Neuronal stem cell (in vitro differentiated cells): ENCODE measurements around the gene NCAM2.

Source experiments
- DNase-seq: peaks from one replicate; pipeline ENCODE4 v3.0.0-alpha.2; 2013; ENCODE audit warnings: low spot score
- H2AFZ ChIP-seq: one replicate; pipeline ENCODE4 v1.6.1; 2013; ENCODE audit warnings: mild to moderate bottlenecking, low read length, inconsistent platforms
- H2AK5ac ChIP-seq: 2 replicates; pipeline ENCODE4 v1.6.1; 2013; ENCODE audit warnings: low read depth, mild to moderate bottlenecking, inconsistent platforms, low read length, moderate library complexity, mixed read lengths
- H2BK120ac ChIP-seq: 2 replicates; pipeline ENCODE4 v1.6.1; 2013; ENCODE audit warnings: low read depth, mild to moderate bottlenecking, inconsistent platforms, low read length, moderate library complexity, mixed read lengths
- H2BK12ac ChIP-seq: one replicate; pipeline ENCODE4 v1.6.1; 2013; ENCODE audit warnings: low read length, inconsistent platforms
- H2BK15ac ChIP-seq: 2 replicates; pipeline ENCODE4 v1.6.1; 2013; ENCODE audit warnings: mild to moderate bottlenecking, low read length, inconsistent platforms, mixed read lengths
- H2BK5ac ChIP-seq: one replicate; pipeline ENCODE4 v1.6.1; 2013; ENCODE audit warnings: inconsistent platforms, mild to moderate bottlenecking, low read length, moderate library complexity
- H3K14ac ChIP-seq: one replicate; pipeline ENCODE4 v1.6.1; 2013; ENCODE audit warnings: low read length, inconsistent platforms
- H3K18ac ChIP-seq: 2 replicates; pipeline ENCODE4 v1.6.1; 2013; ENCODE audit warnings: low read length, inconsistent platforms
- H3K23ac ChIP-seq: 2 replicates; pipeline ENCODE4 v1.6.1; 2013; ENCODE audit warnings: low read depth, mild to moderate bottlenecking, mixed read lengths, low read length, inconsistent platforms; ENCODE audit not compliant: poor library complexity
- H3K27ac ChIP-seq: replicated peaks from 3 replicates; pipeline ENCODE4 v1.5.1; 2013; ENCODE audit warnings: low read length, inconsistent platforms
- H3K27me3 ChIP-seq, 3 experiments: 2 replicates each; pipeline ENCODE4 v1.6.1; 2013; ENCODE audit warnings: low read length in 3 of 3, mild to moderate bottlenecking in 2 of 3, inconsistent platforms in 1 of 3, low read depth in 1 of 3, mixed read lengths in 1 of 3, moderate library complexity in 1 of 3; ENCODE audit not compliant: control insufficient read depth in 3 of 3, insufficient read depth in 3 of 3
- H3K36me3 ChIP-seq, 2 donors: replicated peaks in 1 of 2; 2 replicates each; pipeline ENCODE4 v1.6.1; 2013; ENCODE audit warnings: low read length in 2 of 2; ENCODE audit not compliant: control insufficient read depth in 2 of 2, insufficient read depth in 2 of 2
- H3K4ac ChIP-seq: 2 replicates; pipeline ENCODE4 v1.6.1; 2013; ENCODE audit warnings: inconsistent platforms, mild to moderate bottlenecking, low read length, moderate library complexity
- H3K4me1 ChIP-seq, 2 donors: 1 replicate in 1 of 2; 2 replicates in 1 of 2; pipeline ENCODE4 v1.6.1; 2013; ENCODE audit warnings: low read length in 2 of 2, low read depth in 1 of 2; ENCODE audit not compliant: control insufficient read depth in 2 of 2, insufficient read depth in 1 of 2
- H3K4me2 ChIP-seq: one replicate; pipeline ENCODE4 v1.6.1; 2013; ENCODE audit warnings: mild to moderate bottlenecking, low read length, inconsistent platforms; ENCODE audit not compliant: insufficient read depth, poor library complexity, severe bottlenecking
- H3K4me3 ChIP-seq, 2 donors: 2 replicates each; pipeline ENCODE4 v1.5.1; 2013; ENCODE audit warnings: low read length in 2 of 2, mild to moderate bottlenecking in 2 of 2, inconsistent platforms in 1 of 2, moderate library complexity in 1 of 2
- H3K79me1 ChIP-seq: one replicate; pipeline ENCODE4 v1.6.1; 2013; ENCODE audit warnings: low read depth, mild to moderate bottlenecking, inconsistent platforms, low read length, moderate library complexity
- H3K9ac ChIP-seq: one replicate; pipeline ENCODE4 v1.6.1; 2013; ENCODE audit warnings: mild to moderate bottlenecking, low read depth, low read length, inconsistent platforms; ENCODE audit not compliant: poor library complexity
- H3K9me3 ChIP-seq, 2 donors: replicated peaks in 1 of 2; 2 replicates each; pipeline versions ENCODE3 to v1.6.1; 2013; ENCODE audit warnings: low read length in 2 of 2, mild to moderate bottlenecking in 2 of 2, inconsistent platforms in 1 of 2, low read depth in 1 of 2, mixed read lengths in 1 of 2, moderate library complexity in 1 of 2; ENCODE audit not compliant: control insufficient read depth in 2 of 2, insufficient read depth in 1 of 2
- H4K8ac ChIP-seq: one replicate; pipeline ENCODE4 v1.6.1; 2013; ENCODE audit warnings: low read depth, mild to moderate bottlenecking, inconsistent platforms, low read length, moderate library complexity
- H4K91ac ChIP-seq: one replicate; pipeline ENCODE4 v1.6.1; 2013; ENCODE audit warnings: low read length, low read depth, mild to moderate bottlenecking, inconsistent platforms; ENCODE audit not compliant: poor library complexity
- WGBS, 2 donors: extraction: QIAGEN DNeasy Blood & Tissue Kit; methylation state at CpG; one replicate each; pipeline ENCODE4 v1.1.7; 2013; ENCODE audit warnings: missing lambda C conversion rate in 2 of 2, mixed read lengths in 1 of 2; ENCODE audit not compliant: insufficient read length in 2 of 2, insufficient replicate concordance in 1 of 2; ENCODE audit errors: extremely low coverage in 2 of 2; 5-methylcytosine and 5-hydroxymethylcytosine counted together

NCAM2 gene

DNA sequence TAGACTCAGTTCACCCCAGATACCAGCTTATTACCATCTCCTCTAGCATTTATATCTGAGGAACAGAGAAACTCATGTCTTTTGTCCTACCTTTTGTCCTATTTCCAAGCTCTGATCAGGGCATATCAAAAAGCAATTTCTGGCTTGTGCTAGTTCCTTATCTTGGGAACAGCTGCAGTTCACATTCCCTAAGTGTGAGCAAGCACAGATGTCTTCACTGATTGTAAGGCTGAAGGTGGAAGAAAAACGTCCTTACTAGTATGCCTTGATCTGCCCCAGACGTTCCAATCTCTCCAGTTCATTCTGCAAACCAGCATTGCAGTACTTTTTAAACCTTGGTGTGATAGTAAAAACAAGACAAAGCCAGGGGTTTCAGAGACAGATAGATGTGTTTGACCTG is 139.8 kb downstream of the NCAM2 start:
- no peak overlapping the region for H3K27ac ChIP-seq
- H3K14ac ChIP-seq: no peak overlapping the region
- no peak overlapping the region for H4K91ac ChIP-seq
- no CpG with 5 or more reads among the region's 2 CpGs for WGBS, 2 donors
- H3K9ac ChIP-seq: no peak overlapping the region
- H2AFZ ChIP-seq: peak overlapping the region; percentile 67
- H3K4ac ChIP-seq: no peak overlapping the region
- no peaks in the 10 kb centered on the region for H3K9me3 ChIP-seq
- no peak for DNase-seq
- no peak overlapping the region for H3K23ac ChIP-seq
- no peaks in the 10 kb centered on the region for H3K4me1 ChIP-seq
- no peak overlapping the region for H2AK5ac ChIP-seq
- H3K36me3 ChIP-seq: no peaks in the 10 kb centered on the region
- no peak overlapping the region for H4K8ac ChIP-seq
- H2BK12ac ChIP-seq: no peak overlapping the region
- no peak overlapping the region for H2BK120ac ChIP-seq
- H3K4me3 ChIP-seq: no peak overlapping the region
- H2BK5ac ChIP-seq: no peak overlapping the region
- H3K79me1 ChIP-seq: no peaks in the 10 kb centered on the region
- no peak overlapping the region for H2BK15ac ChIP-seq
- no peaks in the 10 kb centered on the region for H3K27me3 ChIP-seq
- no peak overlapping the region for H3K4me2 ChIP-seq
- H3K18ac ChIP-seq: no peak overlapping the region

DNA sequence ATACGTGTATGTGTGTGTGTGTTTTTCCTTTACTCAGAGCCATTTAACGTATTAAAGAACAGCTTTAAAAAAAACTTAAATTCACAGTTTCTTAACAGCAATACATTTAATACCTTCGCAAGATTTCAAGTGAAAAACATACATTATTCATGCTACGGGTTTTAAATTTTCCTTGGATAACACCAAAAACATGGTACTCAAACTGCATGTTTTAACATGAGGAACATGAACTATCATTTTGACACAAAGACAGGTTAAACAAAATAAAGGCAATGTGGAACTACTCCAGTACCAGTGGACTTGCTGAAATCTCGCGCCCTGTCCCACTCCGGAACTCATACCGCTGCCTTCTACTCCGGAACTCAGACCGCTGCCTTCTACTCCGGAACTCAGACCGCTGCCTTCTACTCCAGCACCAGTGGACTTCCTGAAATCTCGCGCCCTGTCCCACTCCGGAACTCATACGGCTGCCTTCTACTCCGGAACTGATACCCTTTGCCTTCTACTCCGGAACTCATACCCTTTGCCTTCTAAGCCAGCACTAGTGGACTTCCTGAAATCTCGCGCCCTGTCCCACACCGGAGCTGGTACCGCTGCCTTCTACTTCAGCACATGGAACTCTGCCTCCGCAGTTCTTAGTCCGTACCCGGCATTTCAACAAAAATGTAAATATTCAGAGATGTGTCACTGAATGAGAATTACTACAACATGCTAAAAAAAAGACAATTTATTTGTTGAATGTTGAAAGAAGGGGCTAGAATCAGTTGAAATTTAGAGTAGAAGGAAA is 148.6 kb downstream of the NCAM2 start:
- H3K27me3 ChIP-seq: no peaks in the 10 kb centered on the region
- no peak overlapping the region for H4K8ac ChIP-seq
- no peak overlapping the region for H3K4me3 ChIP-seq
- H3K4me1 ChIP-seq: no peaks in the 10 kb centered on the region
- no peak for DNase-seq
- H2BK5ac ChIP-seq: no peak overlapping the region
- no peak overlapping the region for H2AFZ ChIP-seq
- H2BK120ac ChIP-seq: no peak overlapping the region
- no peaks in the 10 kb centered on the region for H3K36me3 ChIP-seq
- H2BK15ac ChIP-seq: no peak overlapping the region
- no peak overlapping the region for H2BK12ac ChIP-seq
- no peak overlapping the region for H3K27ac ChIP-seq
- no peak overlapping the region for H2AK5ac ChIP-seq
- H3K14ac ChIP-seq: no peak overlapping the region
- no peak overlapping the region for H3K18ac ChIP-seq
- no peak overlapping the region for H3K4ac ChIP-seq
- H3K9ac ChIP-seq: no peak overlapping the region
- no peaks in the 10 kb centered on the region for H3K9me3 ChIP-seq
- H3K23ac ChIP-seq: no peak overlapping the region
- H4K91ac ChIP-seq: no peak overlapping the region
- whole genome bisulfite sequencing, 2 donors: no CpG with 5 or more reads among the region's 25 CpGs
- H3K79me1 ChIP-seq: no peaks in the 10 kb centered on the region
- no peak overlapping the region for H3K4me2 ChIP-seq

GRCh38 chr21:21147374-21147745 is 149.2 kb downstream of the NCAM2 start:
- Histone ChIP-seq H3K4ac (no peak overlapping the region), H3K36me3 (no peaks in the 10 kb centered on the region), H2AK5ac (no peak overlapping the region), H2BK12ac (no peak overlapping the region), H4K91ac (no peak overlapping the region), H3K4me3 (no peak overlapping the region), H2AFZ (no peak overlapping the region), H3K27ac (no peak overlapping the region), H3K27me3 (no peaks in the 10 kb centered on the region), H4K8ac (no peak overlapping the region), H3K79me1 (no peaks in the 10 kb centered on the region), H3K9me3 (no peaks in the 10 kb centered on the region), H3K14ac (no peak overlapping the region), H2BK120ac (no peak overlapping the region), H3K9ac (no peak overlapping the region), H2BK15ac (no peak overlapping the region), H3K23ac (no peak overlapping the region), H3K4me1 (no peaks in the 10 kb centered on the region), H2BK5ac (no peak overlapping the region), H3K4me2 (no peak overlapping the region), H3K18ac (no peak overlapping the region)
- no peak for DNase-seq
- no CpG with 5 or more reads among the region's 4 CpGs for WGBS, 2 donors

- no peak overlapping the region for H2BK120ac ChIP-seq
- no peak overlapping the region for H2AFZ ChIP-seq
- H3K4ac ChIP-seq: no peak overlapping the region
- H3K36me3 ChIP-seq: no peaks in the 10 kb centered on the region
- no peaks in the 10 kb centered on the region for H3K9me3 ChIP-seq
- no peak overlapping the region for H3K14ac ChIP-seq
- no peak overlapping the region for H3K4me3 ChIP-seq
- no peak overlapping the region for H3K27ac ChIP-seq
- H3K9ac ChIP-seq: no peak overlapping the region
- H3K4me1 ChIP-seq: no peaks in the 10 kb centered on the region
- H3K4me2 ChIP-seq: no peak overlapping the region
- no peaks in the 10 kb centered on the region for H3K79me1 ChIP-seq
- H2BK12ac ChIP-seq: no peak overlapping the region
- H3K23ac ChIP-seq: no peak overlapping the region
- H3K27me3 ChIP-seq: no peaks in the 10 kb centered on the region
- no peak overlapping the region for H3K18ac ChIP-seq
- no peak for DNase-seq
- H4K91ac ChIP-seq: no peak overlapping the region
- no peak overlapping the region for H2BK5ac ChIP-seq
- no peak overlapping the region for H2BK15ac ChIP-seq
- H2AK5ac ChIP-seq: no peak overlapping the region
- no peak overlapping the region for H4K8ac ChIP-seq
Observed at GRCh38 chr21:21148009-21148408, 149.8 kb downstream of the NCAM2 start.
